Loucy (cell line): ENCODE data around the gene SYNGR3.

ENCODE experiments used
- H2AFZ ChIP-seq: fragments of 200-600 bp; sonication (generic); 2 replicates; pipeline ENCODE4 v1.6.0; 2016; ENCODE audit warnings: antibody characterized with exemption, mild to moderate bottlenecking, low read length, moderate library complexity
- H3F3A ChIP-seq: fragments of 200-600 bp; 2 replicates; pipeline ENCODE4 v1.6.0; 2016; ENCODE audit warnings: antibody characterized with exemption, low read depth, mild to moderate bottlenecking
- H3K27me3 ChIP-seq: fragments of 200-600 bp; sonication (generic); 2 replicates; pipeline ENCODE4 v1.6.1; 2014; ENCODE audit warnings: low read length, mild to moderate bottlenecking; ENCODE audit not compliant: insufficient read depth, poor library complexity, severe bottlenecking
- H3K36me3 ChIP-seq: fragments of 200-600 bp; sonication (generic); 2 replicates; pipeline ENCODE4 v1.6.1; 2016; ENCODE audit warnings: low read length; ENCODE audit not compliant: insufficient read depth
- H3K4me1 ChIP-seq: fragments of 200-600 bp; sonication (generic); 2 replicates; pipeline ENCODE4 v1.5.1; 2014; ENCODE audit warnings: low read length, mild to moderate bottlenecking; ENCODE audit not compliant: insufficient read depth, poor library complexity, severe bottlenecking
- H3K4me2 ChIP-seq: fragments of 200-600 bp; sonication (generic); 2 replicates; pipeline ENCODE4 v1.6.0; 2014; ENCODE audit warnings: antibody characterized with exemption, low read length, low read depth, mild to moderate bottlenecking; ENCODE audit not compliant: poor library complexity, severe bottlenecking
- H3K4me3 ChIP-seq: fragments of 200-600 bp; sonication (generic); 2 replicates; pipeline ENCODE4 v1.5.1; 2014; ENCODE audit warnings: low read length, mild to moderate bottlenecking, mixed read lengths; ENCODE audit not compliant: poor library complexity, severe bottlenecking
- H3K79me2 ChIP-seq: fragments of 200-600 bp; sonication (generic); 2 replicates; pipeline ENCODE4 v1.6.1; 2014; ENCODE audit warnings: low read length; ENCODE audit not compliant: insufficient read depth
- H3K9ac ChIP-seq: fragments of 200-600 bp; sonication (generic); 2 replicates; pipeline ENCODE4 v1.6.0; 2014; ENCODE audit warnings: mild to moderate bottlenecking, low read depth, low read length, moderate library complexity; ENCODE audit not compliant: poor library complexity, severe bottlenecking
- H3K9me2 ChIP-seq: fragments of 200-600 bp; sonication (generic); replicated peaks from 2 replicates; pipeline ENCODE4 v1.6.1; 2016; ENCODE audit warnings: low read depth, low read length, mixed read lengths
- H3K9me3 ChIP-seq: fragments of 200-600 bp; sonication (generic); 2 replicates; pipeline ENCODE4 v1.6.1; 2014; ENCODE audit warnings: mild to moderate bottlenecking, antibody characterized with exemption, low read length, low read depth; ENCODE audit not compliant: insufficient read depth
- H4K20me1 ChIP-seq: fragments of 200-600 bp; sonication (generic); 2 replicates; pipeline ENCODE4 v1.6.0; 2014; ENCODE audit warnings: antibody characterized with exemption, low read length, mild to moderate bottlenecking; ENCODE audit not compliant: insufficient read depth, poor library complexity, severe bottlenecking
- CTCF ChIP-seq: fragments of 200-600 bp; sonication (generic); conservative IDR thresholded peaks from 2 replicates; pipeline ENCODE4 v1.5.1; 2014; ENCODE audit warnings: mild to moderate bottlenecking, antibody characterized with exemption, low read length
- EZH2phosphoT487 ChIP-seq: fragments of 200-600 bp; IDR thresholded peaks from 2 replicates; pipeline ENCODE4 v1.6.1; 2018; ENCODE audit warnings: antibody characterized with exemption, mild to moderate bottlenecking, moderate library complexity, borderline replicate concordance

The SYNGR3 gene

GRCh38 chr16:2006317-2006716, 16.5 kb downstream of the SYNGR3 start:
- Histone ChIP-seq H3K9ac (peak overlapping the region; percentile 17), H3K27me3 (no peaks in the 10 kb centered on the region), H3F3A (no peaks in the 10 kb centered on the region), H3K4me2 (peak overlapping the region; percentile 95), H2AFZ (no peak overlapping the region), H3K4me3 (no peak overlapping the region), H3K79me2 (peaks cover 55% of the 10 kb centered on the region), H3K9me2 (no peaks in the 10 kb centered on the region), H3K36me3 (peaks cover 19% of the 10 kb centered on the region; the same call in 1 of the 2 replicates), H3K4me1 (peaks cover 10% of the 10 kb centered on the region), H4K20me1 (peaks cover 21% of the 10 kb centered on the region), H3K9me3 (no peaks in the 10 kb centered on the region)
- TF ChIP-seq EZH2phosphoT487 = no peak
- no peak for TF ChIP-seq CTCF

- Histone ChIP-seq H2AFZ (no peak overlapping the region), H3K79me2 (peaks cover 55% of the 10 kb centered on the region), H3K36me3 (peaks cover 12% of the 10 kb centered on the region; the same call in 1 of the 2 replicates), H3K9me3 (no peaks in the 10 kb centered on the region), H3K27me3 (no peaks in the 10 kb centered on the region), H3K9ac (peak overlapping the region; percentile 82), H3K4me1 (peaks cover 10% of the 10 kb centered on the region), H3K4me3 (peak overlapping the region; percentile 80), H3K4me2 (peak overlapping the region; percentile 95), H3K9me2 (no peaks in the 10 kb centered on the region), H3F3A (no peaks in the 10 kb centered on the region), H4K20me1 (peaks cover 21% of the 10 kb centered on the region)
- TF ChIP-seq CTCF (no peak), EZH2phosphoT487 (no peak)
Measured at GRCh38 chr16:2007081-2007836, 17.5 kb downstream of the SYNGR3 start.

GRCh38 chr16:2008009-2008526, 18.3 kb downstream of the SYNGR3 start:
- Histone ChIP-seq H3K4me1 (peaks cover 10% of the 10 kb centered on the region), H4K20me1 (peaks cover 21% of the 10 kb centered on the region), H3K9me2 (no peaks in the 10 kb centered on the region), H3K27me3 (no peaks in the 10 kb centered on the region), H2AFZ (no peak overlapping the region), H3F3A (no peaks in the 10 kb centered on the region), H3K9ac (peak overlapping the region; percentile 82), H3K36me3 (peaks cover 4% of the 10 kb centered on the region; the same call in 1 of the 2 replicates), H3K4me2 (peak overlapping the region; percentile 95), H3K79me2 (peaks cover 55% of the 10 kb centered on the region), H3K4me3 (peak overlapping the region; percentile 80), H3K9me3 (no peaks in the 10 kb centered on the region)
- no peak for TF ChIP-seq CTCF
- no peak for TF ChIP-seq EZH2phosphoT487
